HG03342 (cell line): ENCODE measurements around the gene ALOXE3.
A peak's percentile ranks its signal among the peaks of the same experiment; 100 is the strongest.

Source experiments
- ATAC-seq: cut with Tn5 transposase; IDR thresholded peaks from one replicate; pipeline ENCODE4 v1.9.1; 2021; ENCODE audit warnings: mild to moderate bottlenecking, moderate library complexity; ENCODE audit not compliant: unreplicated experiment

ALOXE3 gene

GRCh38 chr17:8154608-8155155 is 36.4 kb upstream of the ALOXE3 start:
- ATAC-seq = no peak

- no peak for ATAC-seq
Measured at GRCh38 chr17:8153957-8154607, 35.8 kb upstream of the ALOXE3 start.

GRCh38 chr17:8153525-8153956 is 35.2 kb upstream of the ALOXE3 start:
- no peak for ATAC-seq

GRCh38 chr17:8153031-8153451 is 34.7 kb upstream of the ALOXE3 start:
- no peak for ATAC-seq

- no peak for ATAC-seq
Measured at GRCh38 chr17:8152112-8152775, 33.9 kb upstream of the ALOXE3 start, which contains the start of gene PER1. Gene PER1 (minus strand): TSS chr17:8152404. CDS start chr17:8150706, 1,698 bp downstream.

- no peak for ATAC-seq
Measured at GRCh38 chr17:8151641-8152111, 33.4 kb upstream of the ALOXE3 start.

GRCh38 chr17:8151120-8151640 is 32.9 kb upstream of the ALOXE3 start:
- peak; percentile 36 for ATAC-seq

GRCh38 chr17:8150194-8151119 is 32.1 kb upstream of the ALOXE3 start:
- ATAC-seq = no peak

GRCh38 chr17:8149419-8150193 is 31.3 kb upstream of the ALOXE3 start:
- ATAC-seq = no peak

GRCh38 chr17:8148560-8148959 is 30.2 kb upstream of the ALOXE3 start:
- no peak for ATAC-seq

- ATAC-seq = no peak
Measured at GRCh38 chr17:8147805-8148404, 29.6 kb upstream of the ALOXE3 start.

GRCh38 chr17:8147141-8147804 is 29.0 kb upstream of the ALOXE3 start:
- ATAC-seq = no peak

- ATAC-seq = no peak
Measured at GRCh38 chr17:8146381-8147140, 28.2 kb upstream of the ALOXE3 start.

- ATAC-seq = no peak
Measured at GRCh38 chr17:8145811-8146210, 27.5 kb upstream of the ALOXE3 start.

GRCh38 chr17:8144401-8145231 is 26.3 kb upstream of the ALOXE3 start:
- ATAC-seq = no peak

GRCh38 chr17:8143581-8144400 is 25.5 kb upstream of the ALOXE3 start:
- ATAC-seq = no peak
